Measurements from ENCODE around the gene KCTD16. TPM values are rescaled to one million over a fixed set of nuclear protein-coding genes. Genes with fewer than 3 reads are reported as not detected.

KCTD16 gene
- total and polyA plus RNA-seq, 7 experiments from 2014 or later: 0.07 to 0.22 (median 0.13) TPM; not detected in 4

GRCh38 chr5:144205141-144205551 lies 34.5 kb downstream of the KCTD16 start:
- H3K4me3 ChIP-seq (ENCODE audit: low read length): no peak overlapping the region
- ChIA-PET POLR2A (no interaction called here), CTCF (interaction anchor here (0.6 to 1.7 kb wide), 2 partner anchors 349 to 1621 kb away, joined by 3 to 15 read pairs; no protein-coding TSS in a partner anchor)
- no peak overlapping the region for H3K27ac Mint-ChIP-seq
- peaks cover 0 to 12% of the 10 kb centered on the region in 2 donors for H3K27me3 ChIP-seq (ENCODE audit: control insufficient read depth in 2 of 2, insufficient read depth in 2 of 2, low read length in 2 of 2)
- no peaks in the 10 kb centered on the region for H3K9me3 Mint-ChIP-seq
- H3K36me3 ChIP-seq (ENCODE audit: control insufficient read depth in 2 of 3, insufficient read depth in 3 of 3, low read length in 3 of 3): no peaks in the 10 kb centered on the region
- H3K4me3 Mint-ChIP-seq: peak overlapping the region in 2 of 10 donors; percentile 24 to 43
- peaks cover 53 to 76% (median 56%) of the 10 kb centered on the region in 5 donors for H3K27me3 Mint-ChIP-seq
- H3K27ac ChIP-seq (ENCODE audit: low read depth, low read length): no peak overlapping the region
- no peak for DNase-seq
- peaks cover 0 to 10% (median 6%) of the 10 kb centered on the region in 7 donors for H3K4me1 Mint-ChIP-seq
- H3K36me3 Mint-ChIP-seq: no peaks in the 10 kb centered on the region
- no peaks in the 10 kb centered on the region for H3K9me3 ChIP-seq (ENCODE audit: control insufficient read depth in 2 of 3, low read length in 3 of 3)
- no peak for ATAC-seq
- intact Hi-C loops (cut with micrococcal nuclease): loop anchor here in 1 of 2 donors (1.0 to 10.0 kb wide), 2 partner anchors 1620 to 1930 kb away; no protein-coding TSS in a partner anchor
- no peaks in the 10 kb centered on the region for H3K4me1 ChIP-seq (ENCODE audit: control insufficient read depth in 2 of 2, insufficient read depth in 2 of 2, low read length in 2 of 2)

- Mint-ChIP-seq H3K36me3 (no peaks in the 10 kb centered on the region), H3K4me3 (no peak overlapping the region), H3K9me3 (no peaks in the 10 kb centered on the region), H3K27me3 (peaks cover 51 to 82% (median 58%) of the 10 kb centered on the region in 5 donors), H3K27ac (no peak overlapping the region), H3K4me1 (peaks cover 0 to 10% (median 6%) of the 10 kb centered on the region in 7 donors)
- Histone ChIP-seq H3K27me3 (ENCODE audit: control insufficient read depth in 2 of 2, insufficient read depth in 2 of 2, low read length in 2 of 2) (peaks cover 0 to 12% of the 10 kb centered on the region in 2 donors), H3K4me1 (ENCODE audit: control insufficient read depth in 2 of 2, insufficient read depth in 2 of 2, low read length in 2 of 2) (no peaks in the 10 kb centered on the region), H3K4me3 (ENCODE audit: low read length) (no peak overlapping the region), H3K9me3 (ENCODE audit: control insufficient read depth in 2 of 3, low read length in 3 of 3) (no peaks in the 10 kb centered on the region), H3K27ac (ENCODE audit: low read depth, low read length) (no peak overlapping the region), H3K36me3 (ENCODE audit: control insufficient read depth in 2 of 3, insufficient read depth in 3 of 3, low read length in 3 of 3) (no peaks in the 10 kb centered on the region)
- intact Hi-C loops (cut with micrococcal nuclease): loop anchor here in 1 of 2 donors (10.0 kb wide), 1 partner anchor 1929 kb away; no protein-coding TSS in a partner anchor
- DNase-seq (no peak), ATAC-seq (no peak)
- ChIA-PET CTCF (no interaction called here), POLR2A (interaction anchor here (1.1 kb wide), 1 partner anchor 14 kb away, joined by 3 read pairs; no protein-coding TSS in a partner anchor)
These were observed 35.5 kb downstream of the KCTD16 start for GRCh38 chr5:144206141-144206540.

GRCh38 chr5:144207875-144208444 lies 37.3 kb downstream of the KCTD16 start:
- Mint-ChIP-seq H3K9me3 (no peaks in the 10 kb centered on the region), H3K27ac (no peak overlapping the region), H3K36me3 (no peaks in the 10 kb centered on the region), H3K4me1 (peaks cover 0 to 10% (median 6%) of the 10 kb centered on the region in 7 donors), H3K4me3 (no peak overlapping the region), H3K27me3 (peaks cover 48 to 79% (median 57%) of the 10 kb centered on the region in 5 donors)
- Histone ChIP-seq H3K4me3 (ENCODE audit: low read length) (no peak overlapping the region), H3K9me3 (ENCODE audit: control insufficient read depth in 2 of 3, low read length in 3 of 3) (no peaks in the 10 kb centered on the region), H3K36me3 (ENCODE audit: control insufficient read depth in 2 of 3, insufficient read depth in 3 of 3, low read length in 3 of 3) (no peaks in the 10 kb centered on the region), H3K27me3 (ENCODE audit: control insufficient read depth in 2 of 2, insufficient read depth in 2 of 2, low read length in 2 of 2) (peaks cover 0 to 12% of the 10 kb centered on the region in 2 donors), H3K4me1 (ENCODE audit: control insufficient read depth in 2 of 2, insufficient read depth in 2 of 2, low read length in 2 of 2) (no peaks in the 10 kb centered on the region), H3K27ac (ENCODE audit: low read depth, low read length) (no peak overlapping the region)
- intact Hi-C loops (cut with micrococcal nuclease): loop anchor here in 1 of 2 donors (10.0 kb wide), 1 partner anchor 1927 kb away; no protein-coding TSS in a partner anchor
- DNase-seq (no peak), ATAC-seq (no peak)
- ChIA-PET CTCF (no interaction called here), POLR2A (no interaction called here)

- H3K4me3 Mint-ChIP-seq: no peak overlapping the region
- intact Hi-C loops (cut with micrococcal nuclease): loop anchor here in 1 of 2 donors (10.0 kb wide), 1 partner anchor 1925 kb away; no protein-coding TSS in a partner anchor
- Histone ChIP-seq H3K4me1 (ENCODE audit: control insufficient read depth in 2 of 2, insufficient read depth in 2 of 2, low read length in 2 of 2) (no peaks in the 10 kb centered on the region), H3K27me3 (ENCODE audit: control insufficient read depth in 2 of 2, insufficient read depth in 2 of 2, low read length in 2 of 2) (peaks cover 0 to 12% of the 10 kb centered on the region in 2 donors), H3K27ac (ENCODE audit: low read depth, low read length) (no peak overlapping the region), H3K4me3 (ENCODE audit: low read length) (no peak overlapping the region), H3K9me3 (ENCODE audit: control insufficient read depth in 2 of 3, low read length in 3 of 3) (no peaks in the 10 kb centered on the region), H3K36me3 (ENCODE audit: control insufficient read depth in 2 of 3, insufficient read depth in 3 of 3, low read length in 3 of 3) (no peaks in the 10 kb centered on the region)
- peaks cover 0 to 10% (median 6%) of the 10 kb centered on the region in 7 donors for H3K4me1 Mint-ChIP-seq
- ChIA-PET POLR2A (interaction anchor here (0.8 kb wide), 1 partner anchor 240 kb away, joined by 3 read pairs; no protein-coding TSS in a partner anchor), CTCF (no interaction called here)
- no peak for DNase-seq
- no peaks in the 10 kb centered on the region for H3K9me3 Mint-ChIP-seq
- H3K27ac Mint-ChIP-seq: no peak overlapping the region
- ATAC-seq: no peak
- H3K27me3 Mint-ChIP-seq: peaks cover 46 to 78% (median 52%) of the 10 kb centered on the region in 5 donors
- H3K36me3 Mint-ChIP-seq: no peaks in the 10 kb centered on the region
These were observed 38.7 kb downstream of the KCTD16 start for GRCh38 chr5:144209361-144209760.

- POLR2A ChIA-PET: no interaction called here
These were observed 40.0 kb downstream of the KCTD16 start for GRCh38 chr5:144210655-144211054.

GRCh38 chr5:144219869-144220268 lies 49.2 kb downstream of the KCTD16 start:
- H3K4me1 Mint-ChIP-seq: no peaks in the 10 kb centered on the region
- POLR2A ChIA-PET: no interaction called here

More at GRCh38 chr5:144210655-144211054, 40.0 kb downstream of the KCTD16 start:
- H3K4me1 ChIP-seq (ENCODE audit: control insufficient read depth in 2 of 2, insufficient read depth in 2 of 2, low read length in 2 of 2): no peaks in the 10 kb centered on the region
- intact Hi-C loops (cut with micrococcal nuclease): no loop called here
- no peaks in the 10 kb centered on the region for H3K36me3 ChIP-seq (ENCODE audit: control insufficient read depth in 2 of 3, insufficient read depth in 3 of 3, low read length in 3 of 3)
- H3K27me3 ChIP-seq (ENCODE audit: control insufficient read depth in 2 of 2, insufficient read depth in 2 of 2, low read length in 2 of 2): peaks cover 0 to 12% of the 10 kb centered on the region in 2 donors
- no peak overlapping the region for H3K27ac ChIP-seq (ENCODE audit: low read depth, low read length)
- H3K4me1 Mint-ChIP-seq: peaks cover 0 to 2% (median 1%) of the 10 kb centered on the region in 7 donors
- H3K4me3 Mint-ChIP-seq: no peak overlapping the region
- CTCF ChIA-PET: interaction anchor here (0.6 kb wide), 1 partner anchor 11 kb away, joined by 3 read pairs; no protein-coding TSS in a partner anchor
- no peaks in the 10 kb centered on the region for H3K9me3 Mint-ChIP-seq
- no peak overlapping the region for H3K4me3 ChIP-seq (ENCODE audit: low read length)
- peaks cover 35 to 70% (median 49%) of the 10 kb centered on the region in 5 donors for H3K27me3 Mint-ChIP-seq
- no peaks in the 10 kb centered on the region for H3K36me3 Mint-ChIP-seq
- H3K27ac Mint-ChIP-seq: no peak overlapping the region
- ATAC-seq: no peak
- no peaks in the 10 kb centered on the region for H3K9me3 ChIP-seq (ENCODE audit: control insufficient read depth in 2 of 3, low read length in 3 of 3)
- no peak for DNase-seq

More at GRCh38 chr5:144219869-144220268, 49.2 kb downstream of the KCTD16 start:
- Mint-ChIP-seq H3K9me3 (peaks cover 0 to 5% (median 0%) of the 10 kb centered on the region in 11 donors), H3K36me3 (peaks cover 0 to 4% (median 0%) of the 10 kb centered on the region in 5 donors), H3K27ac (no peak overlapping the region), H3K27me3 (peaks cover 0 to 26% (median 18%) of the 10 kb centered on the region in 5 donors), H3K4me3 (no peak overlapping the region)
- no peak overlapping the region for H3K4me3 ChIP-seq (ENCODE audit: low read length)
- H3K4me1 ChIP-seq (ENCODE audit: control insufficient read depth in 2 of 2, insufficient read depth in 2 of 2, low read length in 2 of 2): no peaks in the 10 kb centered on the region
- H3K27me3 ChIP-seq (ENCODE audit: control insufficient read depth in 2 of 2, insufficient read depth in 2 of 2, low read length in 2 of 2): peaks cover 0 to 3% of the 10 kb centered on the region in 2 donors
- DNase-seq (no peak), ATAC-seq (no peak)
- H3K9me3 ChIP-seq (ENCODE audit: control insufficient read depth in 2 of 3, low read length in 3 of 3): no peaks in the 10 kb centered on the region
- no peak overlapping the region for H3K27ac ChIP-seq (ENCODE audit: low read depth, low read length)
- intact Hi-C loops (cut with micrococcal nuclease): no loop called here
- H3K36me3 ChIP-seq (ENCODE audit: control insufficient read depth in 2 of 3, insufficient read depth in 3 of 3, low read length in 3 of 3): no peaks in the 10 kb centered on the region
- CTCF ChIA-PET: no interaction called here

Data from naive thymus-derived CD4-positive, alpha-beta T cell (primary cell).